Spinal cord (tissue), 10 donors: ENCODE results near the gene SKA3. TPM values are rescaled to one million over a fixed set of nuclear protein-coding genes. Genes with fewer than 3 reads are reported as not detected.
A peak's percentile ranks its signal among the peaks of the same experiment; 100 is the strongest.
"Not testable (repeated sequence)": the region's sequence is repeated elsewhere in the genome, so short reads cannot be mapped to it uniquely, and the experiment has no call there.

Experiments
- DNase-seq, 6 donors: peaks; one replicate each; pipeline versions ENCODE4 v3.0.0 to v3.0.0-alpha.2; 2013 to 2015; ENCODE audit warnings: low spot score in 6 of 6, low read depth in 4 of 6
- H3K27ac ChIP-seq: one replicate; pipeline ENCODE4 v1.5.1; 2013; ENCODE audit warnings: low read depth, low read length, control low read depth
- H3K27me3 ChIP-seq: one replicate; pipeline ENCODE4 v1.6.1; 2013; ENCODE audit warnings: low read length; ENCODE audit not compliant: control insufficient read depth, insufficient read depth
- H3K36me3 ChIP-seq: one replicate; pipeline ENCODE4 v1.6.1; 2013; ENCODE audit warnings: low read length; ENCODE audit not compliant: control insufficient read depth, insufficient read depth
- H3K4me1 ChIP-seq: one replicate; pipeline ENCODE4 v1.6.1; 2013; ENCODE audit warnings: low read length; ENCODE audit not compliant: control insufficient read depth, insufficient read depth
- H3K4me3 ChIP-seq: one replicate; pipeline ENCODE4 v1.5.1; 2013; ENCODE audit warnings: low read depth, low read length, control low read depth
- H3K9me3 ChIP-seq: one replicate; pipeline ENCODE4 v1.6.1; 2013; ENCODE audit warnings: low read length; ENCODE audit not compliant: control insufficient read depth, insufficient read depth
- WGBS: methylation state at CpG from one replicate; pipeline ENCODE4 v1.1.5; 2013; ENCODE audit warnings: missing lambda C conversion rate; ENCODE audit not compliant: insufficient coverage; 5-methylcytosine and 5-hydroxymethylcytosine counted together
- polyA plus RNA-seq, 2 donors: library from polyadenylated mRNA; unstranded; fragments of 120-200 nt; gene quantifications; one replicate each; pipeline ENCODE4 v1.2.1, GENCODE V29; 2013; ENCODE audit not compliant: insufficient read length in 2 of 2
- total RNA-seq, 2 donors: library from RNA; depleted of rRNA in 1 of 2; stranded (reverse); fragments of 120-200 nt in 1 of 2; fragments of >200 nt in 1 of 2; gene quantifications; one replicate each; pipeline versions ENCODE4 v1.2.3 to v1.2.4, GENCODE V29; 2013 to 2014
- donor health status: healthy.

SKA3 gene
- total and polyA plus RNA-seq, 4 donors, result 6.6 to 9.2 (median 7.5) TPM

GRCh38 chr13:21142766-21143165 is 33.6 kb downstream of the SKA3 start:
- WGBS, result 84% methylated on average over 2 of the region's 3 CpGs
- Histone ChIP-seq H3K27me3 (no peaks in the 10 kb centered on the region), H3K4me1 (peaks cover 23% of the 10 kb centered on the region), H3K9me3 (no peaks in the 10 kb centered on the region), H3K36me3 (peaks cover 15% of the 10 kb centered on the region), H3K27ac (no peak overlapping the region), H3K4me3 (no peak overlapping the region)
- DNase-seq, result no peak

- H3K27me3 ChIP-seq, result no peaks in the 10 kb centered on the region
- DNase-seq, result peak in 1 of 6 donors; percentile 2
- H3K4me3 ChIP-seq, result peak overlapping the region; percentile 89
- WGBS, result 86% methylated on average over 7 of the region's 12 CpGs
- no peak overlapping the region for H3K27ac ChIP-seq
- no peaks in the 10 kb centered on the region for H3K9me3 ChIP-seq
- H3K4me1 ChIP-seq, result peaks cover 23% of the 10 kb centered on the region
- H3K36me3 ChIP-seq, result peaks cover 4% of the 10 kb centered on the region
Observed at GRCh38 chr13:21139374-21139773, 37.0 kb downstream of the SKA3 start.

GRCh38 chr13:21138561-21138960 is 37.8 kb downstream of the SKA3 start:
- Histone ChIP-seq H3K9me3 (no peaks in the 10 kb centered on the region), H3K4me3 (no peak overlapping the region), H3K27ac (no peak overlapping the region), H3K36me3 (no peaks in the 10 kb centered on the region), H3K4me1 (peaks cover 19% of the 10 kb centered on the region), H3K27me3 (no peaks in the 10 kb centered on the region)
- WGBS, result no CpG with 5 or more reads among the region's 1 CpG
- DNase-seq, result no peak

- no peaks in the 10 kb centered on the region for H3K27me3 ChIP-seq
Observed at GRCh38 chr13:21137696-21138095, 38.7 kb downstream of the SKA3 start.

GRCh38 chr13:21135833-21136232 is 40.5 kb downstream of the SKA3 start:
- not testable (repeated sequence) for H3K4me1 ChIP-seq, H3K9me3 ChIP-seq, H3K27me3 ChIP-seq, H3K36me3 ChIP-seq, DNase-seq, H3K27ac ChIP-seq, H3K4me3 ChIP-seq
- 96% methylated on average over 4 of the region's 6 CpGs for WGBS

More at GRCh38 chr13:21137696-21138095, 38.7 kb downstream of the SKA3 start:
- Histone ChIP-seq H3K36me3 (no peaks in the 10 kb centered on the region), H3K27ac (no peak overlapping the region), H3K4me1 (peaks cover 18% of the 10 kb centered on the region), H3K4me3 (no peak overlapping the region), H3K9me3 (no peaks in the 10 kb centered on the region)
- WGBS, result 92% methylated on average over 2 of the region's 5 CpGs
- DNase-seq, result no peak

- no peaks in the 10 kb centered on the region for H3K9me3 ChIP-seq
- peaks cover 2% of the 10 kb centered on the region for H3K4me1 ChIP-seq
- no peak overlapping the region for H3K4me3 ChIP-seq
- WGBS, result no CpG with 5 or more reads among the region's 5 CpGs
- H3K27ac ChIP-seq, result no peak overlapping the region
- DNase-seq, result no peak
- no peaks in the 10 kb centered on the region for H3K36me3 ChIP-seq
- H3K27me3 ChIP-seq, result no peaks in the 10 kb centered on the region
Observed at GRCh38 chr13:21134475-21134874, 41.9 kb downstream of the SKA3 start.

GRCh38 chr13:21133077-21133476 is 43.3 kb downstream of the SKA3 start:
- H3K27me3 ChIP-seq, result no peaks in the 10 kb centered on the region
- DNase-seq, result no peak
- H3K36me3 ChIP-seq, result no peaks in the 10 kb centered on the region
- no peak overlapping the region for H3K27ac ChIP-seq
- H3K4me3 ChIP-seq, result no peak overlapping the region
- WGBS, result no CpG with 5 or more reads among the region's 3 CpGs
- no peaks in the 10 kb centered on the region for H3K4me1 ChIP-seq
- no peaks in the 10 kb centered on the region for H3K9me3 ChIP-seq

DNA sequence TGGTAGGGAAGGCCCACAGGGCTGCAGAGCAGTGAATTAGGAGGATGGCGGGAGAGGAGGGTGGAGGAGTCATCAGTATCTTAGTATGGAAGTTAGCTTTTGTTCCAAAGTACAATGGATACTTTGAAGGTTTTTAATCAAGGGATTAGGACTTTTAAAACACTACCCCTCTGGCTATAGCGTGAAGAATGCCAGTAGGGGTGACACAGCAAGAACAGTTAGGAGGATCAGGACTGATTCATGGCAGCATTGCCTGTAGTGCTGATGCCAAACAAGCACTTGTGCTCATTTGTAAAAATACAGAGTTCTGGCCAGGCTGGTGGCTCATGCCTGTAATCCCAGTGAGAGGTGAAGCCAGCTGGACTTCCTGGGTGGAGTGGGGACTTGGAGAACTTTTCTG is 46.2 kb downstream of the SKA3 start:
- 86% methylated on average over 1 of the region's 2 CpGs for WGBS
- Histone ChIP-seq H3K4me3 (no peak overlapping the region), H3K27ac (no peak overlapping the region), H3K9me3 (no peaks in the 10 kb centered on the region), H3K36me3 (no peaks in the 10 kb centered on the region), H3K4me1 (no peaks in the 10 kb centered on the region), H3K27me3 (no peaks in the 10 kb centered on the region)
- DNase-seq, result no peak

- Histone ChIP-seq H3K9me3 (no peaks in the 10 kb centered on the region), H3K4me3 (no peak overlapping the region), H3K27ac (no peak overlapping the region), H3K36me3 (no peaks in the 10 kb centered on the region), H3K27me3 (no peaks in the 10 kb centered on the region), H3K4me1 (peaks cover 4% of the 10 kb centered on the region)
- DNase-seq, result peak in 4 of 6 donors; percentile 39 to 94 (median 72)
- WGBS, result 12% methylated on average over 6 of the region's 7 CpGs
Observed at GRCh38 chr13:21124852-21125251, 51.5 kb downstream of the SKA3 start.

- no peak overlapping the region for H3K4me3 ChIP-seq
- H3K27ac ChIP-seq, result no peak overlapping the region
- H3K4me1 ChIP-seq, result peaks cover 4% of the 10 kb centered on the region
- no peaks in the 10 kb centered on the region for H3K27me3 ChIP-seq
- H3K36me3 ChIP-seq, result no peaks in the 10 kb centered on the region
- no peak for DNase-seq
- 75% methylated on average over 6 of the region's 8 CpGs for WGBS
- H3K9me3 ChIP-seq, result no peaks in the 10 kb centered on the region
Observed at GRCh38 chr13:21123956-21124355, 52.4 kb downstream of the SKA3 start.
